GM21367 (cell line): ENCODE measurements around the gene DGKB.

Experiments
- ATAC-seq: cut with Tn5 transposase; IDR thresholded peaks from one replicate; pipeline ENCODE4 v1.9.1; 2021; ENCODE audit not compliant: unreplicated experiment

Gene DGKB

DNA sequence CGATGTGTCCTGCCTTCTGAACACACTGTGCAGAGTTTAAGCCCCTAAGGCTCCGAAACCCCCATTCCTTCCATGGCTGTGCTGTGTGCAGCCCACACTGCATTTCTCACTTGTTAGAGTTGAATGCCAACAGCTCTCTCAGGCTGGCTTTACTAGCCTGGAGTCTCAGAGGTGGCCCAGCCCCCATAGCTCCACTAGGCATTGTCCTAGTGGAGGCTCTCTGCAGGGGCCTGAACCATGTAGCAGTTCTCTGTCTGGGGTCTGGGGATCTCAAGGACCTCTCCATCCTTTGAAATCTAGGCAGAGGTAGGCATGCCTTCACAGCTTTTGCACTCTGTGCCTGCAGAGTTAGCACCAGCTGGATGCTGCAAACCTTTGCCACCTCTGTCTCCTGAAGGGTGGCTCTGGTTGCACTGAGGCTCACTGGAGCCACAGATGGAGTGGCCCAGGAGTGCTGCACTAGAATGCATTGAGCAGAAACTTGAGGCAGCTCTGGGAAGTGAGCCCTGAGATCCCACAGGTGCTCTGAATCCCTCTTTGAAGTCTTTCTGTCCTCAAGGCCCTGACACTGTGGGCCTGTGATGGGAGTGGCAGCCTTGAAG is 301.7 kb downstream of the DGKB start:
- ATAC-seq: no peak

DNA sequence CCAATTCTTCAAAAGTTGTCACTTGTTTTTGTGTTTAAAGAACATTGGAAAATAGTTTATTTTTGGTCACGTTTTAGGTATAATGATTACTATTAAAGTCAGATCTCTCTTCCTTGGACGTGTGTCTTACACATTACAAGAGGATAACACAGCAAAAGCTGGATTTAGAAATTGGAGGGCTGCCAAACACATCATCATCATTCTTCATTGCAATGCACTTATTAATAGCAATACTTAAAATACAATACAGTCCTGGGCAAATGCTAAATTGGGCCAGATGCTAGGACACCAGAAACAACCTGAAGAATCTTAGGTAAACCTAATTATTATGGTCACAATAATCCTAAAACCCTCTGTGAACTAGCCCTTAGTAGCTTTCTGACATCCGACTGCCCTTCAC is 303.6 kb downstream of the DGKB start:
- no peak for ATAC-seq

DNA sequence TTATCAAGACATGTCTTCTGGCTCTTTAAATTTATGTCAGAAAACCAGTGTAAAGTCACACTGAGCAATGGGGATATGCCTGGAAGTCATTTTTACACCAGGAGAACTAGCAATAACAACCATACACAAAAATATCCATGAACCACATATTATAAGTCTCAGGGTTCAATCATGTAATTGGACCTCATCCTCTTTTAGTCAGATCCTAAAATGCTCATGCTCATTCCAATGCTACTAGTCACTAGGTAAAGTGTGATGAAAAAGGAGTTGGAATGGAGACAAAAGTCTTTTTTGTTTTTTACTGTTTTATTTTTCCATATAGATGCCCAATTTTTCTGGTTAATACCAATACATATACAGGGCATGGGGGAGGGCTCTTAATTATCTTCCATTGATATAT is 306.1 kb downstream of the DGKB start:
- ATAC-seq: no peak

- no peak for ATAC-seq
Observed at GRCh38 chr7:14590206-14590605, 312.3 kb downstream of the DGKB start.

GRCh38 chr7:14585232-14585631 is 317.3 kb downstream of the DGKB start:
- no peak for ATAC-seq

GRCh38 chr7:14583518-14583917 is 319.0 kb downstream of the DGKB start:
- ATAC-seq: no peak

DNA sequence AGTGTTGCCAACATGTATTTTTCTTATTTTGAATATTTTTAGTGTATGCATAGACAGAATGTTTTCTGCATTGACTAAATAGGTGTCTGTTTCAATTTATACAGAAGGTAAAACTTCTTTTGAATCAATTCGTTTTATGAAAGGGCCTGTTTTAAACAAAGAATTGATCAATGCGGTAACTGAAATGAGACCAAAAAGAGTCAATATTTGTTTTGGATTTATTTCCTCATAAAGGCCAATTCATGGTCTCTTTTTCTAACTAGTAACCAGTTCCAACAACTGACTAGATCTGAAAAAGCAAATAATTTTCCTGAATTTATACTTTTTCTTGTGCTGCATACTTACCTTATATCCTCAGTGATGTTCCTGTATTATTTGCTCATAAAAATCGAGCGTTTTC is 320.5 kb downstream of the DGKB start:
- ATAC-seq: no peak

DNA sequence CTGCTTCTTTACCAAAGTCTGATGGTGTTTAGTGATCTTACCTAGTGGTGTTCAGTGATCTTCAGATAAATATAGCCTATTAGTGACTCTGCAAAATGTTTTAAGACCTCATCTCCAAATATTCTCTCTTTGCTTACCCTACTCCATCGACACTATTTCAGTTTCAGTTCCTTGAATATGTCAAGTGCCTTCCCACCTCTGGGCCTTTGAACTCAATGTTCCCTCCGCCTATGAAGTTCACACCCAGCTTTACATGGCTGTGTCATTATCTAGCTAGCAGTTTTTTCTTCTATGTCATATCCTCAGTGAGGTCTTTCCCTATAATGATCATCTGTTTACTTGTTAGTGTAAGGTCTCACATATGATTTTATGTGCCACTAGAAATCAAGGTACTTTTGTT is 322.6 kb downstream of the DGKB start:
- no peak for ATAC-seq

DNA sequence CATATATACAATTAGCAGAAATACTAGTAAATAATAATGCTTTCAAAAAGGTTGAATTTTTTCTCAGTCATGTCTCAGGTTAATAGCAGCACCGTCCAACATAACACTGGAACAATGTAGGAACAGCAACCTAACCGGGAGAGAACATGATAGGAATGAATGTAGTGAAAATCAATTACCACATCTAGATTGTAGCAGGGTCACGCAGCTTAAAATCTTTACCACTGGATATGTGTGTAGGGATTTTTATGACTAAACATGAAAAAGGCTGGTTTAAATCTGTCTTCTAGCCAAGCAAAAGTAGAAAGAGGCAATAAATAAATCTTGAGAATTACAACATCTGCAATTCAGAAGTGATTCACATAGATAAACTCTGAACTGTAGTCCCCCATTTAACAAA is 326.0 kb downstream of the DGKB start:
- ATAC-seq: no peak

DNA sequence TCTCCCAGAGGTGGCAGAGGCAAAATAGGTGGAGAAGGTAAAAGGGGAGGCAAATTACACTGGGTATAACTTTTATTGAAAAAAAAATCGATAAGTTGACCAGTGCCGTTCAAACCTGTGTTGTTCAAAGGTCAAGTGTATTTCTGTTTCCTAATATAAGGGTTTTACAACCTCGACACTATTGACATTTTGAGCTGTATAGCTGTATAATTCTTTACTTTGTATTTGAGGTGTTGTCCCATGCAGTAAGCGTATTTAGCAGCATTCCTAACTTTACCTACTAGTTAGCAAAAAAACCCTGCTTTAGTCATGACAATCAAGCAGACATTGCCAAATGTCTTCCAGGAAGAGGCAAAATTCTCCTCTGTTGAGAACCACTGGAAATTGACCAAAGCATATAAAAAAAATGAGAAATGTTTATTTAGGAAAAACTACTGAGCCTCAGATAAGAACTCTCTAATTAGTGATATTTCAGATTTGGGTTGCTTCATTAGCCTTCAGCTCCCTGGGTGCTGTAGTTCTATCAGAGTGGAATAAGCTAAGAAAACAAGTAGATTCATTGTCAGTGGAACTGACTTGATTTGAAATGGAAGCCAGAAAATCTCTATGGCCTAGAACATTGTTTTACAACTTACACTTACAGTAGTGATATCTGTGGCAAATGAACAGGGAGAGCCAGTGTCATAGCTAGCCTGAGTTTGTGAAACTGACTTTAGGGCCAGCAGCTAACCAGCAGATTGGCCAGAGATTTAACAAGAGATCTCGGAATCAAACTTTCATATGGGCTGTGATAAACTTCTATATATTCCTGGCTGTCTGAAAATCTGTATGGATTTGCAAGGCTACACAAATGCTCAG is 331.6 kb downstream of the DGKB start:
- no peak for ATAC-seq

DNA sequence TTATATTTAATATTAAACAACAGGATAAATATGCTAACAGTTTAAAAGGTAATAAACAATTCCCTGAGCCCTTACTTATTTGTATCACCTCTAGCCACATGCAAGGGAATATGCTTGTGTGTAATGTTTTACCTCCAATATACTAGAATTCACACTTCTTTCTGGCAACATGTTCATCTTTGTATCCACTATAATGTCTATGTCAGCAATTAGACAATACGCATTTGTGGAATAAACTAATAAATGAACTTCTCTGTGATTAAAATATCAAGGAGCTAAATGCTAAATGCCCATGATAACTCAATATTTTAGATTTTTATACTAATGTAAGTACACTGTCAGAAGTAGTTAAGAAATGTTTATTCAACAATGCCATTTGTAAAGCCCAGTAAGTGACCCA is 350.5 kb downstream of the DGKB start:
- no peak for ATAC-seq

DNA sequence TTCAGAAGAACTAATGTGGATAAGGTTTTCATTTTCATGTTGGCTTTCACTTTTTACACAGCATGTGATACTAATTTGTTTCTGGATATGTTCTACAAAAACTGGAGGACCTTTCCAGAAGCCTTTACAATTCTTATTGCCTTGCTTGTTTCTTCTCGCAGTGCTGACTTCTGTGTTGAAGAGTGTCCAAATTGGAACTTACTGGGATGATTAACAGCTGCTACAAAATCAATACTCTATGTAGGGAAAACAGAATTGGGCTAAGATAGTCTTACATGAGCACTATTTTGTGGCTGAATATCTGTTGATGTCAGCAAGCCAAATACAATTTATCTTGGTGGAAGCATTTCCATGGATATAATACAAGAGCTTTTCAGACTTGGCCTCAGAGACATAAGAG is 351.2 kb downstream of the DGKB start:
- ATAC-seq: no peak

- ATAC-seq: no peak
Observed at GRCh38 chr7:14542624-14543023, 359.9 kb downstream of the DGKB start.

GRCh38 chr7:14521183-14521582 is 381.4 kb downstream of the DGKB start:
- no peak for ATAC-seq

- ATAC-seq: no peak
Observed at GRCh38 chr7:14510268-14510667, 392.3 kb downstream of the DGKB start.

- no peak for ATAC-seq
Observed at GRCh38 chr7:14507617-14508016, 394.9 kb downstream of the DGKB start.

DNA sequence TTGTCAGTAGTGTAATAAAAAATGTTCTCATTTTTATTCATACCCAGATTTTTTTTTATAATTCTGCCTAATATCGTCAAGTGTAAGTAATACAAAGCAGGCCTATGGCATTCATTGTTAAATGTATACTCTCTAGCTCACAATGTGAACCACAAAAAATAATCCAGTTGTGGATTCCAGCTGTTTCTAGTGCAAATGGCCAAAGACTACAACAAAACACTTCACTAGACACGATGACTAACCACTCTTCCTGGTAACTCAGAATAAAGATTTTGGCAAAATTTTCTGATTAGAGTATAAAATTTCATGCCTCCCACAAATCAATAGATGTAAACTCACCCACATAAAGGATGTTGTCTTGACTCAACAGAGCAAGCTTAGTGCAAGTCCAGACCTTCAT is 396.6 kb downstream of the DGKB start:
- no peak for ATAC-seq

- ATAC-seq: no peak
Observed at GRCh38 chr7:14504134-14504533, 398.4 kb downstream of the DGKB start.

DNA sequence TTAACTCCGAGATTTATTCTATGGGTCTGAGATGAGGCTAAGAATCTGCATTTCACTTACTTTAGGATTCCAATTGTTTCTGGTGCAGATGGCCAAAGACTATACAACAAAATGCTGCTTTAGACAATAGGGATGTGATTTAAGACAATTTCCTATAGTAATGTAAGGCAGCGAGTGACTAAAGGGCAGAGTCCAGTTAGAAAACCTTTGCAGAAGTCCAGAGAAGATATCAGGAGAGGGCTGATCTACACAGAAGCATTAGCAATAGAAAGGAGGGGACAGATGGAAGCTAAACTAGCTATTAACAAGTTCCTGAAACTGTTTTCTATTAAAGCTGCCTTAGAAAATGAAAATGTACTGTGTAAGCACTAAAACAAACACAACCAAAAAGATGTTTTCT is 398.9 kb downstream of the DGKB start:
- no peak for ATAC-seq

- no peak for ATAC-seq
Observed at GRCh38 chr7:14501436-14501835, 401.1 kb downstream of the DGKB start.

DNA sequence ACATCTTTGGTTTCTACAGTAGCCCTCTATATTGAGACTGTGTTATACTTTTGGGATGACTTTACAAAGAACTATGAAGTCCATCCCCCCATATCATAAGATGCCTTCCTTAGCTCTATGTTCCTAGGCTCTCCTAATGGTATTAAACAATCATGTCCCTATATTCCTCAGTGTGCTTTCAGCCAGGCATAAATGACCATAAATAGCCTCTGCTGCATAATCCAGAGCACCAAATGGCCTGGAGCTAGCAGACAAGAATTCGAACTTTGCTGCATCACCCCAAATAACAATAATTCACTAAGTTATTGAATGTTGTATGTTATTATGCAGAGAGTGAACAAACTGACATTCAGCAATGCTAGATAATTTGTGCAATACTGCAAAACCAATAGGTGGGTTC is 405.2 kb downstream of the DGKB start:
- ATAC-seq: no peak

DNA sequence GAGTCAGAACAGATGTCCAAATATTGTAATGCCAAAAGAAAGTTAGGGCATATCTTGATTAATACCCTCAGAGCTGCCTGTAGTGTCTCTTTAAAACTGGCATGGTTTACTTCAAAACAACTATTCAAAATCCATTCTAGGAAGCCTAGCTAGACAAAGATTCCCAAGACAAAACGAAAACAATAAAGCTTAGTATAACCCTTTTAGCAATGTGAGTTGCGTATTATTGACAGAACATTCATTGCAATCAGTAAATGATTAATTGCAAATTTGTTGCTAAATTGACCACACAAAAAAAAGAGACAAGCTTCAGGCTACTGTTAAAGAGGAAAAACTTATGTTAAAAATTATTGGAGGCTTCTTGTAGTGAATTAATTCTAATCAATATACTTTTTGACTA is 406.9 kb downstream of the DGKB start:
- no peak for ATAC-seq
